Activated CD4-positive, CD25-positive, alpha-beta regulatory T cell treated with anti-CD3 and anti-CD28 coated beads, Interleukin-2, amount 50 U/mL, for 72 hours (primary cell): Measurements from ENCODE around the gene GADD45A.
"Not testable (repeated sequence)": the region's sequence is repeated elsewhere in the genome, so short reads cannot be mapped to it uniquely, and the experiment has no call there.

Experiments used
- DNase-seq: peaks from one replicate; pipeline ENCODE4 v3.0.0; 2021

GADD45A gene

GRCh38 chr1:67685067-67685557 is at the start of gene GADD45A:
Gene GADD45A, plus strand, starts transcription at chr1:67685201. Its CDS starts 294 bp downstream, at chr1:67685495.
- peak; percentile 91 for DNase-seq

DNA sequence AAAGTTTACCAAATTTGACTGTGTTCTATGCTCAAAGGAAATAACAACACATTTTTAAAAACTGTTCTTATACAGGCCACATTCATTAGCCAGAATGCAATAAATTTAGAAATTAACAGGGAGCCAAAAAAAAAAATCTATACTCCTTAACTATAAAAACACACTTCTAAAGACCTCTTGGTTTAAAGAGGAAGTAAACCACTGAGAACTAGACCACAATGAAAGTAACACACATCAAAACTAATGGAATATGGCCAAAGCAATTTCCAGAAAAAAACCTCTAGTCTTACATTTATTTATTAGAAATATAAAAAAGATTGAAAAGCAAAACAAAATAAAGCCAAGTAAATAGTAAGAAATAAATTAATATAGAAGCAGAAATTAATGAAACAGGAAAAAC is 48.9 kb upstream of the GADD45A start:
- no peak for DNase-seq

- no peak for DNase-seq
These were observed 45.6 kb upstream of the GADD45A start for GRCh38 chr1:67639361-67639760.

GRCh38 chr1:67642629-67643028 is 42.4 kb upstream of the GADD45A start:
- DNase-seq: no peak

DNA sequence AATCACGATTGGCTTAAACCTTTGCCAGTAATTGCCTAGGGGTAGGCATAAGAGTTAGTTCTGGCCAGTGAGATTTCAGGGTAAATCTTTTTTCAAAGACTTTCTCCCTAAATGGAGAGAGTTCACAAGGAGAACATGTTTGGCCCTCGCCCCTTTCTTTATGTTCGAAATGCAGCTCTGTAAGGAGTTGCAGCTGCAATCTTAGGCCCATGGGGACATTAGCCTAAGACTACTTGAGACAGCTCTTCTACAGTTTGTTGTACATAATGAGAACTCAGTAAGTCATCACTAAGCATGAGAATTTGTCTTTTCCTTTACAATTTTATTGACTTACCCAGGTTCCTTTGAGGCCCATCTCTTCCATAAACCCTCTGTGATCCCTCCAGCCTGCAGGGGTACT is 40.4 kb upstream of the GADD45A start:
- no peak for DNase-seq

DNA sequence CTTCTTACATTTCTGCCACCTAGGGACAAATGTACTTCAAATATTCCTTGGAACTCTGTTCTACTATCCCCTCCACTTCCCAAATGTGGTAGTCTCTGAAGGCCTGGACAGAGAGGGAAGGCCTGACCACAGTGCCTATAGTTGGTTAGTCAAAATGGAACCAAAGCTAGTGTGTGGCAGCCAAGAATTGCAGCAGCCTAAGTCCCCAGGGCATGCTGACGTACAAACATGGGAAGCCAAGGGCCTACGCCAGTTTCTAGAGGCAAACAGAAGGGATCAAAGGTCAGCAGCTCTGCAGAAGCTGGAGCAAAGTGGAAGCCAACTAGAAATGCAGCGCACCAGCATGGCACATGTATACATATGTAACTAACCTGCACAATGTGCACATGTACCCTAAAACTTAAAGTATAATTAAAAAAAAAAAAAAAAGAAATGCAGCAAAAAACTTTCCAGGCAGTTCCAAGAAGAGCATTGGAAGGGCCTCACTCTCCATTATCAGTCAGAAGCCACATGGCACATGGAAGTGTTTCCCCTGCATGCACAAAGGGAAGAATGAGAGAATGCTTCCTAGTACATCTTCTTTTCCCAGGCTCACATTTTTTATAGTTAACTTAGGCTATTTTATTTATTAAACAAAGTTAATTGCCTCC is 39.4 kb upstream of the GADD45A start:
- DNase-seq: no peak

DNA sequence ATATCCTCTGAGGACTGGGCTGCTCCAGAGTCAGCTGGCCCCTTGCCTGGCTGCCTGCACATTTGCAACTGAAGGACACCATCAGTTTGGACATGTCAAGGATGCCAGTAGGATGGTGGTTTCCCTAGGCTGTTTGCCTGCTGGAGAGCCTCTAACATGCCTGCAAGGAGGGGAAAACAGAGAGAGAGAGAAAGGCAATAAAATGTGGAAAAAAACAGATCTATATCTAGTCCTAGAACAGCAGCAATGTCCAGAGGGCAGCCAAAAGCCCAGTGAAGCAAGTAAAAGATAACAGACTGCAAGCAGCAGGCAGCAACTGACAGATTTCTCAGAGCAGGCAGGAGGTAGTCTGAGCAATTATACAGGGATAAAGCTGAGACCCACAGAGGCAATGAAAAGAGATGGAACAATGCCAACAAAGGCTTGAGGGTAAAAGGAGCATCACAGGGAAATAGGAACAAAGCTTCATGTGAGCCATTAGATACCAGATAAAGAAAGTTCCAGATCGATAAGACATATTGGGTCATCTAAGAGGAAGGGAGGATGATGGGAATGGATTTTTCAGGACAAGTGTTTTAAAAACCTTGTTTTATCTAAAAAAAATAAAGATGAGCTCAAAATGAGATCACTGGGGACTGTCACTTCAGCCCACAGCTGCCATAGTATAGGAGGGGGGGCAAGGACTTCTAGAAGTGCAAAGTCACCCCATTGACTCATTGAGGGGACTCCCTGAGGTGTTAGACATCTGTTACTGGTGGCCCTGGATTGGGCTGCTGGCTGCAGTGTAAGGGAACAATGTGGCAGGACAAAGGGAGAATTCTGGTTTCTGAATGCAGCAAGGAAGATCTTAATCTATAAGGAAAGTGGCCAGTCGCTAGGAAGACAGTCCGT is 38.6 kb upstream of the GADD45A start:
- no peak for DNase-seq

- DNase-seq: no peak
These were observed 37.8 kb upstream of the GADD45A start for GRCh38 chr1:67647036-67647798.

GRCh38 chr1:67647814-67648358 is 37.1 kb upstream of the GADD45A start:
- no peak for DNase-seq

DNA sequence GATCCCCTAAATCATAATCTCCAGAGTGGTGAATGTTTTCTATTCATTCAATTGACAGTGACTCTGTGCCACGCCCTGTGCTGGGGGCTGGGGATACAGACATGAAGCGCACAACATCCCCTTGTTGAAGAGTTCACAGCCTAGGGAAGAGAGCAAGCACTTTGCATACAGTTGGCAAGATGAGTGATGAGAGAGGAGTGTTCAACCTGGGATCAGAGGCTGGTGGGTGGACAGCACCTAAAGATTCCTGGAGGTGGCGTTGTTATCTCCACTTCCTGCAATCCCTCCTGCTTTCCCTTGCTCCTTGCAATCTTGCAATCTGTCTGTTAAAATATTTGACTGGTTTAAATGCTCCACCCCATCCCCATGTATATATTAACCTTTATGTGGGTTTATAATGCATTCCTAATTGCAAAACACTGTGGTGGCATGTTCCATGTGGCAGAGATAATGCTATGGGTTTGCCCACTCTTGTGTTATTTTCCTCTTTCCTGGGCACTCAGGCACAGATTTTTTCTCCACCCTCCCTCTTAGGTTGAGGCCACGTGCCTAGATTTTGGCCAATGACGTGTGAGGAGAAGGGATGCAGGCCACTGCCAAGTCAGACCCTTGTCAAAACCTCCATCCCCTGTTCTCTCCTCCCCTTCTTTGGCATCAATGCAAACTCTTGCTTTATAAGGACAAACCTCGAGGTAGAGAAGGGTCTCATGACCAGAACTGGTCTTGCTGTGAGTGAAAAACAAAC is 36.2 kb upstream of the GADD45A start:
- no peak for DNase-seq

DNA sequence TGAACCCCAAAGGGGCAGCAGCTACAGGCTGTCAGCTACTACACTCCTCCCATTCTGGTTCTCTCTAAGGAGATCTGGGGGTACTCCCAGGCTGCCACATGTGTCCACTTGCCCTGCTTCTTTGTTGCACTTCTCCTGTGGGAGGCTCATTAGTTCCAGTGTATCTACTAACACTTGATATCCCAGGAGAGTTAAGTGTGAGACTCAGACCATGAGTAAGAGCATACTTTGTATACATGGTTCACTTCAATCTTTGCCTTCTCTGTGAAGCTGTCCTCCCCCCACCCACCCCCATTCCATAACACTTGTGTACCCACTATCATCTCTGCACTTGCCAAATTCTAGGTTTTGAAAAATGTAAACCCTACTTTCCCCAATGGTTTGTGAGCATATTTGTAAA is 34.9 kb upstream of the GADD45A start:
- DNase-seq: no peak

DNA sequence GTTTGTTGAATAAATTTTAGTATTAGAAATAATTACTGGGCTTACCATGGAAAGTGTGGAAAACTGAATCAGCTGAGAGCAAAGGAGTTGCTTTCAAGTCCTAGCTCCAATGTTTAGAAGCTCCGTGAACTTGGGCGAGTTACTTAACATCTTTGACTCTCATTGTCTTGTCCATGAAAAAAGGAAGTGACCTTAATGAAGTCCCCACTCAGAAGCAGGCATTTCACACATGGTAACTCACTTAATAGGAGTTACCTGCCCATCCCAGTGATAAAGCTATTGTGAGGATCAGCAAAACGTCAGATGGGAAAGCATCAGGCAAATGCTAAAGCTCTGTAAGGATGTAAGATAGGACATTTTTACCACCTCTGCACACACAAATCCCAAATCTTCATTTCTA is 34.0 kb upstream of the GADD45A start:
- DNase-seq: no peak

DNA sequence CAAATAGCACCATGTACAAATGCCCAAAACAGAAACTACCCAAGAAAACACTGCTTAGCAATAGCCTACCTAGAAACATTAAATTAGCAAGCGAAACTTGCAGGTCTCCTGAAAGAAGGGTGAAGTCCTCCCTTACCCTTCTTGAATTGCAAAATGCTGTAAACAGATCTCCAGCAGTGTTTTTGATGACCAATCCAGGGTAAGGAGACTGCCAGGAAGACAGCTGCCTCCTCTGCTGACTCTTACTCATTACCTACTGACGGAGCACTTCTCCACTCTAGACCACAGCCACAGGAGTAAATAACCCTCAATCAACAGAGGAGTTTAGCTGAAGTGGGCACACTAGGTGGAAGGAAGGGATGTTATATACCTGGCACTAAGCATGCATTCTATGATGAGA is 32.2 kb upstream of the GADD45A start:
- DNase-seq: no peak

GRCh38 chr1:67653304-67653703 is 31.7 kb upstream of the GADD45A start:
- DNase-seq: no peak

GRCh38 chr1:67655581-67655980 is 29.4 kb upstream of the GADD45A start:
- no peak for DNase-seq

DNA sequence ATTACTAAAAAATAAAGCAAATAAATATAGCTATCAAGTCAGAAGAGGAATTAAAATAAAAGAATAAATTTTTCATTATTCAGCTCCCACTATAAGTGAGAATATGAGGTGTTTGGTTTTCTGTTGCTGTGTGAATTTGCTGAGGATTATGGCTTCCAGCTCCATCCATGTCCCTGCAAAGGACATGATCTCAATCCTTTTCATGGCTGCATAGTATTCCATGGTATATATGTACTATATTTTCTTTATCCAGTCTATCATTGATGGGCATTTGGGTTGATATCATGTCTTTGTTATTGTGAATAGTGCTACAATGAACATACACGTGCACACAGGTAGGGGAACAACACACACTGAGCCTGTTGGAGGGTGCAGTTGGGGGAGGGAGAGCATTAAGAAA is 27.8 kb upstream of the GADD45A start:
- not testable (repeated sequence) for DNase-seq

- DNase-seq: no peak
These were observed 25.8 kb upstream of the GADD45A start for GRCh38 chr1:67659229-67659628.

DNA sequence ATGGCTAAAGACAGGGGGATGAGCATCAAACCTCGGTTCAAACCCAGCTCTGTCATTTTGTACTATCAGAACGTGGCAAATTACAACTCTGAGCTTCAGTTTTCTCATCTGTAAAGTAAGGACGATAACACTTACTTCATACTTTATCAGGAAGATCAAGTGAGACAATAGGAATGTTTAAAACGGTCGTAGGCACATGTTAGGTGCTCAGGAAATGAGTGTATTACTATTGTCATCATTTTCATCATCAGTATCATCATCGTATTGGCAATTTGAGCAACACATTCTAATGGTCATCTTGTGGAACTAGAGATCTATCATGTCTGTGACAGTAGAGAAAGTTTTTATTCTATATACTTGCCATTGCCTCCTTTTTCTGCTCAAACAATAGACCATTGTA is 22.1 kb upstream of the GADD45A start:
- DNase-seq: no peak

GRCh38 chr1:67664048-67664447 is 21.0 kb upstream of the GADD45A start:
- no peak for DNase-seq

DNA sequence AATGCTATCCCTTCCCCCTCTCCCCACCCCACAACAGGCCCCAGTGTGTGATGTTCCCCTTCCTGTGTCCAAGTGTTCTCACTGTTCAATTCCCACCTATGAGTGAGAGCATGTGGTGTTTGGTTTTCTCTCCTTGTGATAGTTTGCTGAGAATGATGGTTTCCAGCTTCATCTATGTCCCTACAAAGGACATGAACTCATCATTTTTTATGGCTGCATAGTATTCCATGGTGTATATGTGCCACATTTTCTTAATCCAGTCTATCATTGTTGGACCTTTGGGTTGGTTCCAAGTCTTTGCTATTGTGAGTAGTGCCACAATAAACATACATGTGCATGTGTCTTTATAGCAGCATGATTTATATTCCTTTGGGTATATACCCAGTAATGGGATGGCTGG is 19.7 kb upstream of the GADD45A start:
- DNase-seq: not testable (repeated sequence)

DNA sequence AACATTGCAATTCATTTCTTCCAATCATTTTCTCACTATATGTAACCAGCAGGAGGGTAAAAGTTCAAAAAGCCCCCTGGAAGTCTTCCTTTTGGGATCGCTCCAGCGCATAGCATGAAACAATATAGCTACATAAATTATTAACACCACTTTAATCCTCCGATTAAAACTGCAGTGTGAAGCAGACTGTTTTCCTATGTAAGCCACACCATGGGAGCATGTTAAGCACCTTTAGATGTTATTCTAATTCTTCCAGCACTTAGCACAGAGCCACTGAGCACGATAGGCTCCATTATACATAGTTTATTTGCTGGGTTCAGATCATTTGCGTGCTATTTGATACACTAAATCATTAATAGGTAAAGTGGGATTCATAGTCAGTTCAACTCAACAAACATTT is 18.4 kb upstream of the GADD45A start:
- no peak for DNase-seq

GRCh38 chr1:67668660-67669059 is 16.3 kb upstream of the GADD45A start:
- no peak for DNase-seq
